ENCODE measurements around the gene ACVR1B.

Gene ACVR1B

DNA sequence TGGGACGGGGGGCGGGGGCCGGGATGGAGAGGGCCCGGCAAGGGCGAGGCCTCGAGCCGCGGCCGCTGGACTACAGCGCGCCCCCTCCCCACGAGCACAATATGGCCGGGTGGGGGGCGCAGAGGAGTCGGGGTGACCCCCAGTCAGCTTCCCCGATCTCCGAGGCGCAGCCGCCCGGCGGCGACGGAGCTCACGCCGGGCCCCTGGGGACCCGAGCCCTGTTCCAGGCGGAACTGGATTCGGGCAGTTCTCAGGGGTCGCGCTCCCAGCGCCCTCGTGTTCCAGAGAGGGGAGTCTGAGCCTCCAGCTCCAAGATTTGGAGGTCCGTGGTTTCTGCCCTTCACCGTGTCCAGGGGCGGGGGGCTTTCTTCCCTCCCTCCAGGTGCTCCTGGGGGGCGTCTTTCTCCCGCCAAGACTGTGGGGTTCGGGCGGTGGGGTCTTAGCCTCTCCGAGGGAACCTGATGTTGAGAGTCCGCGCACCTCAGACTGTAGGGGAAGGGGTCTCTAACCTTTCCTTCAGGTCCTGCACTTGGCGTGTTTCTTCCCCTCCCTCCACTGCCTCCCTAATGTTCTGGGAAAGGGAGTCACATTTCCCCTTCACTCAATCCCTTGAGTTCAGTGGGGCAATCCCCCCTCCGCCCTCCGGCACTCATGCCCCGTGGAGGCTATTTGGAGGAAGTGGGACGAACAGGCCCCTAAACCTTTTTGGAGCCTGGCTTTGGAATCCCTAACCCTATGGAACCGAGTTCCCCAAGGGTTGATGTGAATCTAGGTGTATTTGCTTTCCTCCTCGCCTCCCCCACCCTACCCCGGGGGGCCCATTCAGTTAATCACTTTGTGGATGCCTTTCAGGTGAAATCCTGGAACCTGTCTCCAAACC, 584 bp downstream of the ACVR1B start:
- H2BK5ac ChIP-seq (ENCODE audit: low read length): peak overlapping the region; percentile 13
- peak overlapping the region; percentile 92 for H3K4me2 ChIP-seq (ENCODE audit: low read length)
- H3K9ac ChIP-seq (ENCODE audit: low read length): peak overlapping the region; percentile 89
- peak overlapping the region; percentile 99 for H4K8ac ChIP-seq (ENCODE audit: low read depth, low read length)
- H3K18ac ChIP-seq (ENCODE audit: low read length): peak overlapping the region; percentile 98
- peaks cover 6% of the 10 kb centered on the region for H3K4me1 ChIP-seq (ENCODE audit: control insufficient read depth, low read depth, low read length)
- no CpG with 5 or more reads among the region's 50 CpGs for WGBS (ENCODE audit: extremely low coverage, insufficient coverage, low lambda C conversion rate)
- peak; percentile 56 for DNase-seq
- H3K27ac ChIP-seq (ENCODE audit: low read depth, low read length): no peak overlapping the region
- peak overlapping the region; percentile 89 for H3K56ac ChIP-seq (ENCODE audit: low read length)
- H2AK5ac ChIP-seq (ENCODE audit: low read length): no peak overlapping the region
- H3K4me3 ChIP-seq (ENCODE audit: low read length): peak overlapping the region; percentile 75
- H3K4ac ChIP-seq (ENCODE audit: low read depth, low read length): peak overlapping the region; percentile 89
- peaks cover 14% of the 10 kb centered on the region for H3K79me1 ChIP-seq (ENCODE audit: low read length)
- peak overlapping the region; percentile 59 for H3K23ac ChIP-seq (ENCODE audit: low read length)
- H3K27me3 ChIP-seq (ENCODE audit: insufficient read depth, low read length, poor library complexity): peaks cover 9% of the 10 kb centered on the region
- peak overlapping the region; percentile 15 for H2BK15ac ChIP-seq (replicated peaks; ENCODE audit: low read depth)
- H2BK120ac ChIP-seq (ENCODE audit: low read depth, low read length): peak overlapping the region; percentile 92
- no peak overlapping the region for H4K5ac ChIP-seq (ENCODE audit: low read length)
- peaks cover 25% of the 10 kb centered on the region for H3K79me2 ChIP-seq (ENCODE audit: control insufficient read depth, insufficient read depth, low read length)
- H3K36me3 ChIP-seq (ENCODE audit: control insufficient read depth, insufficient read depth, low read length): no peaks in the 10 kb centered on the region

DNA sequence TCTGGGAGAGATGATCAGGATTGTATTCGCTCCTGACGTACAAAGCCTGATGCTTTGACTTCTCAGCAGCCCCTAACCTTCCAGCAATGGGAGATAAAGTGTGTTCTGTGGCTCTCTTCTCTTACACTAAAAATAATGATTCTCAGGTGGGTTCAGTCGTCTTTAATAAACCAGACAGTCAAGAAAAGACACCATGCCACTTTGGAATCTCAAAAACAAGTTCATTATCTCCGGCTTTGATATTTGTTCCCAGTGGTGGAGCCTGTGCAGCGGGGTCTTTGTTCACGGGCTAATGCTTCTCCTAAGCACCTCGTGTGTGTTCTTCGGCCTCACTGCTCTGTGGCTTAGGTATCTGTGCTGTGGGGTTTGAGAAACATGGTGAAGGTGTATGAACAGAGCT, 1.6 kb downstream of the ACVR1B start:
- peak overlapping the region; percentile 38 for H3K4me2 ChIP-seq (ENCODE audit: low read length)

DNA sequence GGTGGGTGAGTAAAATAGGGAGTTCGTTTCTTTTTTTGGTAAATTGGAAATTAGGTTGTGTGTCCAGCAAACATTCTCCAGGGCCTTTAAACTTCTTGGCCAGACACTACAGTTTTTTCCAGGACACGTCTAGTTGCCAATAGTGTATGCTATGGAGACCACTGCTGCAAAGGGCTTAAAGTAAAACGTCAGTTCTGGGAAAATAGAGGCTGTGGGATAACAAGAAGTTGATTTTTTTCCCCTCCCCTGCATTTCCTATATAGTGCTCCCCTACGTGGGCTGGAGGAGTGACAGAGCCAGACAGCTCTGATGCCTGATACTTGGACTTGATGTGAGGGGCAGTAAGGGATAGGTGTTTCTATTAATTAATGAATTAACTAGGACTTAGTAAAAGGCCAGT, 2.4 kb downstream of the ACVR1B start:
- H3K56ac ChIP-seq (ENCODE audit: low read length): no peak overlapping the region
- H3K27me3 ChIP-seq (ENCODE audit: insufficient read depth, low read length, poor library complexity): peaks cover 9% of the 10 kb centered on the region
- H4K8ac ChIP-seq (ENCODE audit: low read depth, low read length): no peak overlapping the region
- no peak overlapping the region for H2BK5ac ChIP-seq (ENCODE audit: low read length)
- no peak overlapping the region for H3K27ac ChIP-seq (ENCODE audit: low read depth, low read length)
- no peak overlapping the region for H3K4ac ChIP-seq (ENCODE audit: low read depth, low read length)
- H3K9ac ChIP-seq (ENCODE audit: low read length): no peak overlapping the region
- H3K36me3 ChIP-seq (ENCODE audit: control insufficient read depth, insufficient read depth, low read length): no peaks in the 10 kb centered on the region
- no peak overlapping the region for H4K5ac ChIP-seq (ENCODE audit: low read length)
- H3K4me2 ChIP-seq (ENCODE audit: low read length): no peak overlapping the region
- no peak overlapping the region for H2BK15ac ChIP-seq (replicated peaks; ENCODE audit: low read depth)
- no peak overlapping the region for H3K4me3 ChIP-seq (ENCODE audit: low read length)
- H3K79me2 ChIP-seq (ENCODE audit: control insufficient read depth, insufficient read depth, low read length): peaks cover 27% of the 10 kb centered on the region
- peaks cover 6% of the 10 kb centered on the region for H3K4me1 ChIP-seq (ENCODE audit: control insufficient read depth, low read depth, low read length)
- H2AK5ac ChIP-seq (ENCODE audit: low read length): no peak overlapping the region
- no peak overlapping the region for H3K18ac ChIP-seq (ENCODE audit: low read length)
- DNase-seq: no peak
- H3K79me1 ChIP-seq (ENCODE audit: low read length): peaks cover 20% of the 10 kb centered on the region
- H2BK120ac ChIP-seq (ENCODE audit: low read depth, low read length): no peak overlapping the region
- no peak overlapping the region for H3K23ac ChIP-seq (ENCODE audit: low read length)
- WGBS (ENCODE audit: extremely low coverage, insufficient coverage, low lambda C conversion rate): no CpG with 5 or more reads among the region's 4 CpGs

More for the DNA sequence above, 1.6 kb downstream of the ACVR1B start:
- Histone ChIP-seq H3K4me1 (ENCODE audit: control insufficient read depth, low read depth, low read length) (peaks cover 6% of the 10 kb centered on the region), H3K4me3 (ENCODE audit: low read length) (no peak overlapping the region), H3K56ac (ENCODE audit: low read length) (peak overlapping the region; percentile 35), H3K79me1 (ENCODE audit: low read length) (peaks cover 17% of the 10 kb centered on the region), H3K23ac (ENCODE audit: low read length) (no peak overlapping the region), H4K5ac (ENCODE audit: low read length) (no peak overlapping the region), H2AK5ac (ENCODE audit: low read length) (no peak overlapping the region), H2BK15ac (replicated peaks; ENCODE audit: low read depth) (no peak overlapping the region), H3K9ac (ENCODE audit: low read length) (peak overlapping the region; percentile 45), H3K27ac (ENCODE audit: low read depth, low read length) (no peak overlapping the region), H3K36me3 (ENCODE audit: control insufficient read depth, insufficient read depth, low read length) (no peaks in the 10 kb centered on the region), H2BK5ac (ENCODE audit: low read length) (no peak overlapping the region), H3K27me3 (ENCODE audit: insufficient read depth, low read length, poor library complexity) (peaks cover 9% of the 10 kb centered on the region), H3K18ac (ENCODE audit: low read length) (peak overlapping the region; percentile 8), H3K4ac (ENCODE audit: low read depth, low read length) (no peak overlapping the region), H3K79me2 (ENCODE audit: control insufficient read depth, insufficient read depth, low read length) (peaks cover 27% of the 10 kb centered on the region), H2BK120ac (ENCODE audit: low read depth, low read length) (peak overlapping the region; percentile 82), H4K8ac (ENCODE audit: low read depth, low read length) (no peak overlapping the region)
- WGBS (ENCODE audit: extremely low coverage, insufficient coverage, low lambda C conversion rate): no CpG with 5 or more reads among the region's 8 CpGs
- no peak for DNase-seq

DNA sequence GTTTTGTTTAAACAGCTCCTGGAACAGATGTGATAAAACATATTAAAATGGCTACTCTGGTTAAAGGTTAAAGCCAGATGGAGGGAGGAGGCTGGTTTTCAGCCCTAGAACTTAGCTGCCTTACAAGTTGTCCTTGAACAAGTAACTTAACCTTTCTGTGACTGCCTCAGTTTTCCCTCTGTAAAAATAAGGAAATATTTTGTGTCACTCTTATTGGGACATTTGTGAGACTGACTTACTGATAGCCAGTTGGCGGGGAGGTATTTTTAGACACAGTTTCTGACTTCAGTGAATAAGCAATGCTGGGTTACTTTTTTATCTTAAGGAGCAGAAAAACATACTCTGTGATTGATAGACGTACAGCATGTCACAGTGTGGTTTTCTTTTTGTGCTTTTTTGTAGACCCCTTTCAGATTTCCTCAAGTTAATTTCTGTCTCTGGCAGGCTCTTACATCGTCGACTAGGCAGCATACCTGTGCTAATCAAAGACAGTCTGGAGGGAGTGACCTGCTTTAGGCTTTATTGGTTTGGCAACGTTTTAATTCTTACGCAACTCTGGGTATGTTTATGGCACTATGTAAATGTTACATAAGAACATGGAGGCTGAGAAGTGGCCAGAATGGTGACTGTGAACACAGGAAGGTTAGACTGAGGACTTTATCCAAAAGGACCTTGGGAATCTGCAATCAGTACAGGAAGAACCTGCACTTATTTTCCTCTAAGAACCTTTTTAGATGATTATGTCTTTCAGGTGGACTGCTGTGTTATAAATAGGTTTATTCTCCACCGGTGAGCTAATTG, 3.3 kb downstream of the ACVR1B start:
- H3K4me2 ChIP-seq (ENCODE audit: low read length): no peak overlapping the region
- H3K36me3 ChIP-seq (ENCODE audit: control insufficient read depth, insufficient read depth, low read length): no peaks in the 10 kb centered on the region
- no peak overlapping the region for H2BK5ac ChIP-seq (ENCODE audit: low read length)
- H4K8ac ChIP-seq (ENCODE audit: low read depth, low read length): no peak overlapping the region
- no peak overlapping the region for H3K23ac ChIP-seq (ENCODE audit: low read length)
- no peak overlapping the region for H3K27ac ChIP-seq (ENCODE audit: low read depth, low read length)
- no peak overlapping the region for H3K18ac ChIP-seq (ENCODE audit: low read length)
- no CpG with 5 or more reads among the region's 7 CpGs for WGBS (ENCODE audit: extremely low coverage, insufficient coverage, low lambda C conversion rate)
- H3K4ac ChIP-seq (ENCODE audit: low read depth, low read length): no peak overlapping the region
- H2AK5ac ChIP-seq (ENCODE audit: low read length): no peak overlapping the region
- H3K27me3 ChIP-seq (ENCODE audit: insufficient read depth, low read length, poor library complexity): peaks cover 4% of the 10 kb centered on the region
- peaks cover 25% of the 10 kb centered on the region for H3K79me1 ChIP-seq (ENCODE audit: low read length)
- peaks cover 27% of the 10 kb centered on the region for H3K79me2 ChIP-seq (ENCODE audit: control insufficient read depth, insufficient read depth, low read length)
- no peak overlapping the region for H2BK15ac ChIP-seq (replicated peaks; ENCODE audit: low read depth)
- H4K5ac ChIP-seq (ENCODE audit: low read length): no peak overlapping the region
- DNase-seq: no peak
- H3K4me1 ChIP-seq (ENCODE audit: control insufficient read depth, low read depth, low read length): peaks cover 6% of the 10 kb centered on the region
- no peak overlapping the region for H2BK120ac ChIP-seq (ENCODE audit: low read depth, low read length)
- no peak overlapping the region for H3K4me3 ChIP-seq (ENCODE audit: low read length)
- H3K9ac ChIP-seq (ENCODE audit: low read length): no peak overlapping the region
- no peak overlapping the region for H3K56ac ChIP-seq (ENCODE audit: low read length)

DNA sequence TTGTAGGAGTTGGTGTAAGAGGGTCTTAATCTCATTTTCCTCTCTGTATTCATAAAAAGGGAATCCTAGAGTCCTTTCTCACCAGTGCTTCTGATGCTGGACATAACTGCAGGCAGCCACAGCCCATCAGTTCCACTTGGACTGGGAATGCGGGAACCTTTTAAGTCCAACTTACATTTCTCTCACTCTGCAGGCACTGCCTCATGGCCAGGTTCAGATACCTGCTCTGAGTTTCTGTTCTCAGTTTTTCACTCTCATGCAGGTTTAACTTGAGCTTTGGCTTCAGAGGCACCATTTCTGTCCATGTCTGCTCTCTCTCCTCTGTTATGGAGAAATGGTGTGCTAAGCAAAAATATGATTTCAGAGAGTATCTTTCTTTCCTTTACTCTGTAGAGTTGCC, 4.2 kb downstream of the ACVR1B start:
- no peak overlapping the region for H3K56ac ChIP-seq (ENCODE audit: low read length)
- H3K27me3 ChIP-seq (ENCODE audit: insufficient read depth, low read length, poor library complexity): no peaks in the 10 kb centered on the region
- H3K4me3 ChIP-seq (ENCODE audit: low read length): no peak overlapping the region
- H3K79me2 ChIP-seq (ENCODE audit: control insufficient read depth, insufficient read depth, low read length): peaks cover 27% of the 10 kb centered on the region
- H4K8ac ChIP-seq (ENCODE audit: low read depth, low read length): no peak overlapping the region
- no peak overlapping the region for H4K5ac ChIP-seq (ENCODE audit: low read length)
- peaks cover 25% of the 10 kb centered on the region for H3K79me1 ChIP-seq (ENCODE audit: low read length)
- no peak overlapping the region for H3K4ac ChIP-seq (ENCODE audit: low read depth, low read length)
- DNase-seq: no peak
- WGBS (ENCODE audit: extremely low coverage, insufficient coverage, low lambda C conversion rate): no CpG with 5 or more reads among the region's 1 CpG
- H2BK120ac ChIP-seq (ENCODE audit: low read depth, low read length): no peak overlapping the region
- no peak overlapping the region for H3K9ac ChIP-seq (ENCODE audit: low read length)
- H3K18ac ChIP-seq (ENCODE audit: low read length): no peak overlapping the region
- H3K23ac ChIP-seq (ENCODE audit: low read length): no peak overlapping the region
- H3K4me2 ChIP-seq (ENCODE audit: low read length): no peak overlapping the region
- no peak overlapping the region for H2AK5ac ChIP-seq (ENCODE audit: low read length)
- no peak overlapping the region for H2BK15ac ChIP-seq (replicated peaks; ENCODE audit: low read depth)
- no peak overlapping the region for H3K27ac ChIP-seq (ENCODE audit: low read depth, low read length)
- no peaks in the 10 kb centered on the region for H3K36me3 ChIP-seq (ENCODE audit: control insufficient read depth, insufficient read depth, low read length)
- peaks cover 6% of the 10 kb centered on the region for H3K4me1 ChIP-seq (ENCODE audit: control insufficient read depth, low read depth, low read length)
- no peak overlapping the region for H2BK5ac ChIP-seq (ENCODE audit: low read length)

All from mesendoderm (in vitro differentiated cells).